HFFc6 (cell line): Measurements from ENCODE around the gene SAMMSON. TPM values are rescaled to one million over a fixed set of nuclear protein-coding genes. Genes with fewer than 3 reads are reported as not detected.

Experiments
- DNase-seq: peaks from one replicate; pipeline ENCODE4 v3.0.0-alpha.2; 2018
- H3K27ac Mint-ChIP-seq: 2 replicates; pipeline ENCODE4 v1.8.0; 2020; ENCODE audit warnings: mild to moderate bottlenecking, mixed read lengths
- H3K27me3 Mint-ChIP-seq: 2 replicates; pipeline ENCODE4 v1.8.0; 2021; ENCODE audit warnings: mild to moderate bottlenecking, moderate library complexity, mixed read lengths; ENCODE audit not compliant: insufficient read depth
- H3K36me3 Mint-ChIP-seq: 2 replicates; pipeline ENCODE4 v1.8.0; 2021; ENCODE audit warnings: low read depth, mixed read lengths
- H3K4me1 Mint-ChIP-seq: 2 replicates; pipeline ENCODE4 v1.8.0; 2020; ENCODE audit warnings: low read depth, mixed read lengths
- H3K4me3 Mint-ChIP-seq: 2 replicates; pipeline ENCODE4 v1.8.0; 2020; ENCODE audit warnings: mild to moderate bottlenecking, moderate library complexity, mixed read lengths
- H3K9me3 Mint-ChIP-seq: 2 replicates; pipeline ENCODE4 v1.8.0; 2020; ENCODE audit warnings: mild to moderate bottlenecking, mixed read lengths
- total RNA-seq, 6 experiments: library from RNA; stranded (reverse); fragmentation: NEBNext Ultra II Directional; extraction: Animal tissue kit (Norgen Biotek cat#: 25700); gene quantifications; 2 replicates in 1 of 6; 3 replicates in 5 of 6; pipeline ENCODE4 v1.2.3, GENCODE V29; 2021
- TF ChIP-seq, protein P1 (sequence below): fragments of 200-600 bp; sonication (generic); IDR thresholded peaks from 2 replicates; pipeline ENCODE4 v1.5.0; 2021; ENCODE audit warnings: antibody characterized with exemption, mild to moderate bottlenecking

SAMMSON gene
- total RNA-seq, 6 experiments from 2014 or later, result not detected

DNA sequence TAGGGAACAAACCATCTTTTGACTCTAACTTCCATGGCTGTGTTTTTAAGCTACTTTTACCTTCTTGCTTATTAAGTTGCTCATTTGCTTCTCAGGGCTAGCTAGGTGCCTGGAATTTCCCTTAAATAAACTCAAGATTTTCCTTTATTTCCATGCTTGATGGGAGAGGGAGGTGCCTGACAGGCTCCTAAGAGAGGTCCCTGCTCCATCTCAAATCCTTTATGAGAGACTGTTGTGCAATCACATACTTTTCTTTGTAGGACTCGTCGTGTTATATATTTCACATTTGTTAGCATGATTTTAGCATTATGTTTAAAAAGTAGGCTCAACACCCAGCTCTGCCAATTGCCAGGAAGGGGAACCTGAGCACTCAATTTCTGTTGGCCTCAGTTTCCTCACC, 95.7 kb downstream of the SAMMSON start:
- no peak for DNase-seq
- H3K4me1 Mint-ChIP-seq, result no peaks in the 10 kb centered on the region
- no peak overlapping the region for H3K27ac Mint-ChIP-seq
- peaks cover 2% of the 10 kb centered on the region; the same call in 1 of the 2 replicates for H3K27me3 Mint-ChIP-seq
- H3K9me3 Mint-ChIP-seq, result no peaks in the 10 kb centered on the region
- H3K4me3 Mint-ChIP-seq, result no peak overlapping the region
- TF ChIP-seq, protein P1, sequence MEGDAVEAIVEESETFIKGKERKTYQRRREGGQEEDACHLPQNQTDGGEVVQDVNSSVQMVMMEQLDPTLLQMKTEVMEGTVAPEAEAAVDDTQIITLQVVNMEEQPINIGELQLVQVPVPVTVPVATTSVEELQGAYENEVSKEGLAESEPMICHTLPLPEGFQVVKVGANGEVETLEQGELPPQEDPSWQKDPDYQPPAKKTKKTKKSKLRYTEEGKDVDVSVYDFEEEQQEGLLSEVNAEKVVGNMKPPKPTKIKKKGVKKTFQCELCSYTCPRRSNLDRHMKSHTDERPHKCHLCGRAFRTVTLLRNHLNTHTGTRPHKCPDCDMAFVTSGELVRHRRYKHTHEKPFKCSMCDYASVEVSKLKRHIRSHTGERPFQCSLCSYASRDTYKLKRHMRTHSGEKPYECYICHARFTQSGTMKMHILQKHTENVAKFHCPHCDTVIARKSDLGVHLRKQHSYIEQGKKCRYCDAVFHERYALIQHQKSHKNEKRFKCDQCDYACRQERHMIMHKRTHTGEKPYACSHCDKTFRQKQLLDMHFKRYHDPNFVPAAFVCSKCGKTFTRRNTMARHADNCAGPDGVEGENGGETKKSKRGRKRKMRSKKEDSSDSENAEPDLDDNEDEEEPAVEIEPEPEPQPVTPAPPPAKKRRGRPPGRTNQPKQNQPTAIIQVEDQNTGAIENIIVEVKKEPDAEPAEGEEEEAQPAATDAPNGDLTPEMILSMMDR, result no peak
- H3K36me3 Mint-ChIP-seq, result no peaks in the 10 kb centered on the region

DNA sequence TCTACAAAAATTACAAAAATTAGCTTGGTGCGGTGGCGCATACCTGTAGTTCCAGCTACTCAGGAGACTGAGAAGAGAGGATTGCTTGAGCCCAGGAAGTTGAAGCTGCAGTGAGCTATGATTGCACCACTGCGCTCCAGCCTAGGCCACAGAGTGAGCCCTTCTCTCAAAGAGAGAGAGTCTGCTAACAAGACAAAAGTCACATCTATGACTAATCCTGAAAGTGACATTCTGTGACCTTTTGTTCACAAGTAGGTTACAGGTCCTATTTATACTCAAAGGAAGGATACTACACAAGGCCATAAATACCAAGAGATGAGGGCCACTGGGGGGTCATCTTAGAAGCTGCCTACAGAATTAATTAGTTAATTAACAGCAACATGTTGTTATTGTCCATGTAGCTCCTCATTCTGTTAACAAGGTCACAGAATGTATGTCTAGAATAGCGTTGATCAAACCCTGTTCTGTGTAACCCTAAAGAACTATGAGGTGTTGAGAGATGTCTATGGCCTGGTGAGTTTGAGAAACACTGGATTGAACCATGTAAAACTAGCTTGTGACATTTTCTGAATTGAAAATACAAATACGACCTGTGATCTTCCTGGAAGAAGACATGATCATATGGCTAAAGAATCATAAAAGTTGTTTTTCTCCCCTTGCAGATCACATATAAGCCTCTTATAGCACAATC, 97.0 kb downstream of the SAMMSON start:
- H3K4me1 Mint-ChIP-seq, result no peaks in the 10 kb centered on the region

DNA sequence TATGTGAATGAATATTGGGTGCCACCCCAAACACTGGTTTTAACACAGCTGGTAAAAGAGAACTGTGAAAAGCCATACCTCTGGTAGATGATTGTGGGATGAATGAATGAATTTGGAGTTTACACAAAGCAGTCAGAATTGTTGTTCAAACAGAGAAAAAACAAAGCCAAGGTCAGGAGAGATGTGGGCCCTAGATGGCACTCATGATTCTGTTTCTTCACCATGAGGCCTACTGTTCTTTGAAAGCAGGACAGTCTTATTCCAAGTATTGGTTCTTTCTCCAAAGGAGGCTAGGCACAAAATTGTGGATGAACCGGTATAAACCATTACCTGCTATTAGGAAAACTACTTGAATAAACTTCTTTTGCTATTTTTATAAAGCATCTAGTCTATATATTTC, 97.6 kb downstream of the SAMMSON start:
- Mint-ChIP-seq H3K4me3 (no peak overlapping the region), H3K27me3 (peaks cover 2% of the 10 kb centered on the region), H3K36me3 (no peaks in the 10 kb centered on the region), H3K9me3 (no peaks in the 10 kb centered on the region), H3K27ac (no peak overlapping the region), H3K4me1 (no peaks in the 10 kb centered on the region)
- DNase-seq, result no peak
- TF ChIP-seq, protein P1, result no peak

More for the DNA sequence above, 97.0 kb downstream of the SAMMSON start:
- no peak overlapping the region for H3K4me3 Mint-ChIP-seq
- no peaks in the 10 kb centered on the region for H3K9me3 Mint-ChIP-seq
- no peak overlapping the region for H3K27ac Mint-ChIP-seq
- DNase-seq, result no peak
- H3K27me3 Mint-ChIP-seq, result peaks cover 2% of the 10 kb centered on the region; the same call in 1 of the 2 replicates
- TF ChIP-seq, protein P1, result no peak
- H3K36me3 Mint-ChIP-seq, result no peaks in the 10 kb centered on the region

DNA sequence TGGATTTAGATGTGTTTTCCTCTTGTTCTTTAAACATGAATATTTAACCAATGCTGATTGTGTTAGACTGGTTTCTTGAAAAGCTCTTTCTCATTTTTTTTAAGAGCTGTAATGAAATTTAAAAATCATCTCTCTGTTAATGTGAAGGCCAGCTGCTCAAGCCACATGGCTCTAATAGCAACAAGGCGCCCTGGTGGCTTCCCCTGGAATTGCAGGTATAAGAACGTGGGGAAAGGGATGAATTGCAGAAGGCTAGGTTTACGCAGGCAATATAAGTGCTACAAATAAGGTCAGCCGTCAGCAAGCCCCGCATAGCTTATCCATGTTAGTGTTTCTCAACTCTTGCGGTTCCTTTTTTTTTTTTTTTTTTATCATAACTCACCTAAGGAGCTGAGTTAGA, 108.5 kb downstream of the SAMMSON start:
- Mint-ChIP-seq H3K4me1 (no peaks in the 10 kb centered on the region), H3K9me3 (no peaks in the 10 kb centered on the region), H3K36me3 (no peaks in the 10 kb centered on the region), H3K27ac (no peak overlapping the region), H3K4me3 (no peak overlapping the region), H3K27me3 (no peaks in the 10 kb centered on the region)
- no peak for DNase-seq
- TF ChIP-seq, protein P1, result peak; percentile 70

- no peaks in the 10 kb centered on the region for H3K4me1 Mint-ChIP-seq
- H3K27me3 Mint-ChIP-seq, result no peaks in the 10 kb centered on the region
- TF ChIP-seq, protein P1, result no peak
- no peak overlapping the region for H3K4me3 Mint-ChIP-seq
- DNase-seq, result no peak
- no peak overlapping the region for H3K27ac Mint-ChIP-seq
- H3K36me3 Mint-ChIP-seq, result no peaks in the 10 kb centered on the region
- H3K9me3 Mint-ChIP-seq, result no peaks in the 10 kb centered on the region
Measured at GRCh38 chr3:70108546-70108945, 109.0 kb downstream of the SAMMSON start.
